SK-N-SH (cell line): ENCODE data around the gene RSAD2.

Experiments used
- EP300 ChIP-seq, 2 experiments: IDR thresholded peaks; 2 replicates each; pipeline versions ENCODE4 v1.4.0 to v1.6.1; 2012; ENCODE audit warnings: borderline replicate concordance in 1 of 2, low read depth in 1 of 2, low read length in 1 of 2
- SIN3A ChIP-seq: IDR thresholded peaks from 2 replicates; pipeline ENCODE4 v1.6.1; 2012; ENCODE audit warnings: low read depth, mild to moderate bottlenecking, low read length, moderate library complexity, borderline replicate concordance
- SMC3 ChIP-seq: IDR thresholded peaks from 2 replicates; pipeline ENCODE4 v1.6.1; 2012; ENCODE audit warnings: low read depth, low read length, improper control_type of control experiment
- YY1 ChIP-seq: IDR thresholded peaks from 2 replicates; pipeline ENCODE4 v1.4.0; 2012; ENCODE audit warnings: low read depth, mild to moderate bottlenecking
- TF ChIP-seq, protein P1 (sequence below): IDR thresholded peaks from 2 replicates; pipeline ENCODE4; 2012
- TF ChIP-seq, protein P2 (sequence below): fragments of 200-600 bp; sonication (generic); IDR thresholded peaks from 2 replicates; pipeline ENCODE4 v1.6.1; 2017; ENCODE audit warnings: antibody characterized with exemption, mild to moderate bottlenecking, moderate library complexity
- TF ChIP-seq, protein P3 (sequence below): IDR thresholded peaks from 2 replicates; pipeline ENCODE4 v1.4.0; 2012; ENCODE audit warnings: low read depth, borderline replicate concordance

DNA sequence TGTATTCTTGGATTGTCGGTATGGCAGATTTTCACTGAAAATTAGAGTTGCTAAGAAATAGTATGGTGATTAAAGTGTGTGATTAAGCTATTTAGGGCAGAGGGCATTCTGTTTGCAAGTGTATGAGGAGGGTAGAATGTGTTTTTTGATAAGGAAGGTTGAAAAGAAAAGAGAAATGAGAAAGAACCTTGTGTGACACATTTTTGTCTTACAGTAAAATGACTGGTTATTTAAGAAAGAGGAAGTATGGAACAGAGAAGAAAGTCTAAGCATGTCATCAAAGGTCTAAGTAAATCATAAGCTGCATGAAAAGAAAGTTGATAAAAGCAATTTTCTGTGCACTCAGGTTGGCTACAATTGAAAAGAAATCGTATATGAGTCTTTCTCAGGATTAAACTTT, 5.2 kb upstream of the RSAD2 start:
- TF ChIP-seq, protein P1, sequence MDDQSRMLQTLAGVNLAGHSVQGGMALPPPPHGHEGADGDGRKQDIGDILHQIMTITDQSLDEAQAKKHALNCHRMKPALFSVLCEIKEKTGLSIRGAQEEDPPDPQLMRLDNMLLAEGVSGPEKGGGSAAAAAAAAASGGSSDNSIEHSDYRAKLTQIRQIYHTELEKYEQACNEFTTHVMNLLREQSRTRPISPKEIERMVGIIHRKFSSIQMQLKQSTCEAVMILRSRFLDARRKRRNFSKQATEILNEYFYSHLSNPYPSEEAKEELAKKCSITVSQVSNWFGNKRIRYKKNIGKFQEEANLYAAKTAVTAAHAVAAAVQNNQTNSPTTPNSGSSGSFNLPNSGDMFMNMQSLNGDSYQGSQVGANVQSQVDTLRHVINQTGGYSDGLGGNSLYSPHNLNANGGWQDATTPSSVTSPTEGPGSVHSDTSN: no peak
- TF ChIP-seq EP300 (IDR thresholded peaks at IDR 0.05; ENCODE audit: borderline replicate concordance in 1 of 2, low read depth in 1 of 2, low read length in 1 of 2): no peak
- TF ChIP-seq, protein P2, sequence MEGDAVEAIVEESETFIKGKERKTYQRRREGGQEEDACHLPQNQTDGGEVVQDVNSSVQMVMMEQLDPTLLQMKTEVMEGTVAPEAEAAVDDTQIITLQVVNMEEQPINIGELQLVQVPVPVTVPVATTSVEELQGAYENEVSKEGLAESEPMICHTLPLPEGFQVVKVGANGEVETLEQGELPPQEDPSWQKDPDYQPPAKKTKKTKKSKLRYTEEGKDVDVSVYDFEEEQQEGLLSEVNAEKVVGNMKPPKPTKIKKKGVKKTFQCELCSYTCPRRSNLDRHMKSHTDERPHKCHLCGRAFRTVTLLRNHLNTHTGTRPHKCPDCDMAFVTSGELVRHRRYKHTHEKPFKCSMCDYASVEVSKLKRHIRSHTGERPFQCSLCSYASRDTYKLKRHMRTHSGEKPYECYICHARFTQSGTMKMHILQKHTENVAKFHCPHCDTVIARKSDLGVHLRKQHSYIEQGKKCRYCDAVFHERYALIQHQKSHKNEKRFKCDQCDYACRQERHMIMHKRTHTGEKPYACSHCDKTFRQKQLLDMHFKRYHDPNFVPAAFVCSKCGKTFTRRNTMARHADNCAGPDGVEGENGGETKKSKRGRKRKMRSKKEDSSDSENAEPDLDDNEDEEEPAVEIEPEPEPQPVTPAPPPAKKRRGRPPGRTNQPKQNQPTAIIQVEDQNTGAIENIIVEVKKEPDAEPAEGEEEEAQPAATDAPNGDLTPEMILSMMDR: no peak
- no peak for TF ChIP-seq SMC3
- TF ChIP-seq, protein P3, sequence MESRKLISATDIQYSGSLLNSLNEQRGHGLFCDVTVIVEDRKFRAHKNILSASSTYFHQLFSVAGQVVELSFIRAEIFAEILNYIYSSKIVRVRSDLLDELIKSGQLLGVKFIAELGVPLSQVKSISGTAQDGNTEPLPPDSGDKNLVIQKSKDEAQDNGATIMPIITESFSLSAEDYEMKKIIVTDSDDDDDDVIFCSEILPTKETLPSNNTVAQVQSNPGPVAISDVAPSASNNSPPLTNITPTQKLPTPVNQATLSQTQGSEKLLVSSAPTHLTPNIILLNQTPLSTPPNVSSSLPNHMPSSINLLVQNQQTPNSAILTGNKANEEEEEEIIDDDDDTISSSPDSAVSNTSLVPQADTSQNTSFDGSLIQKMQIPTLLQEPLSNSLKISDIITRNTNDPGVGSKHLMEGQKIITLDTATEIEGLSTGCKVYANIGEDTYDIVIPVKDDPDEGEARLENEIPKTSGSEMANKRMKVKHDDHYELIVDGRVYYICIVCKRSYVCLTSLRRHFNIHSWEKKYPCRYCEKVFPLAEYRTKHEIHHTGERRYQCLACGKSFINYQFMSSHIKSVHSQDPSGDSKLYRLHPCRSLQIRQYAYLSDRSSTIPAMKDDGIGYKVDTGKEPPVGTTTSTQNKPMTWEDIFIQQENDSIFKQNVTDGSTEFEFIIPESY: no peak
- TF ChIP-seq YY1: no peak
- TF ChIP-seq SIN3A: no peak
